T47D (cell line): ENCODE results near the gene SPATA9.
"Not testable (repeated sequence)": the region's sequence is repeated elsewhere in the genome, so short reads cannot be mapped to it uniquely, and the experiment has no call there.

Experiments
- DNase-seq, 2 experiments: peaks; one replicate each; pipeline versions ENCODE4 v3.0.0 to v3.0.0-alpha.2; 2011 to 2012; ENCODE audit warnings: low read depth in 1 of 2, low spot score in 1 of 2
- JUND ChIP-seq: IDR thresholded peaks from 2 replicates; pipeline ENCODE4 v1.6.1; 2012; ENCODE audit warnings: low read depth
- in situ Hi-C: cut with HindIII; loops from 2 replicates; pipeline ENCODE4 v1.10.0; 2016; ENCODE audit warnings: low sequenced_read_pairs, low pct_unique_long_range_greater_than_20kb

SPATA9 gene

DNA sequence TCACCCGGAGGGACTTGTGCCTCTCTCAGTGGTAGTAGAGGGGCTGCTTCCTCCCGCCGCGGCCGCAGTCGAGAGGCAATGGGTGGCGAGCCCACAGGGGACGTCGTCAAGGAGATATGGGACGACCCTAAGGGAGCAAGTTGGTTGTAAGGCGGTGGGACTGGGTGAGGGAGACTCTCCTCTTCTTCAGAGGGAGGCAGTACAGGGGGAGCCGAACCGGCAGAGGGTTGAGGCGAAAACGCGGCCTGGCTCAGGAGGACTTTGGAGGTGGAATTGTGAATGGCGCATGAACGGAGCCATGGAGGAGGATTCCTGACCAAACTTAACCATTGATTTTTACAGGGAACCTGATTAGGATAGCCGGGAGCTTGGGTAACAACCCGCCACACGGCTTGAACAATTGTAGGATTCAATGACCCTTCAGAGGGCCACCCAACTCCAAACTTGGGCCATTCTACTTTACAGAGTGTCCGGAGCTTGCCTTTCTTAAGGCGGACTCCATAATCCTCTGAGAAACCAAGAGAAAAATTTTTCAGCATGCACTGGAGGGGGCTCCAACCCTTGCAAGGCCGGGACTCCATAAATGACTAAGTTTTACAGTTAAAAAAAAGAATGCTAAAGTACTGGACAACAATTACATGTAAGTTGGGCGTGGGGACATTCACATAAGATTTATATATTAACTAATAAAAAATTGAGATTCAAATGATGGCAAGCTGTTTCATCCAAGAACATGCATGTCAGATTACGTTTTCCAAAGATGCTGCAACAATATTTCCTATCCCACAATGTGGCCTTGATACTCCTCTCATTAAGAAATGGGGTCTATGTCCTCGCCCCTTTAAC, 28.9 kb upstream of the SPATA9 start:
- in situ Hi-C loops = no loop called here
- no peak for TF ChIP-seq JUND
- DNase-seq = no peak

DNA sequence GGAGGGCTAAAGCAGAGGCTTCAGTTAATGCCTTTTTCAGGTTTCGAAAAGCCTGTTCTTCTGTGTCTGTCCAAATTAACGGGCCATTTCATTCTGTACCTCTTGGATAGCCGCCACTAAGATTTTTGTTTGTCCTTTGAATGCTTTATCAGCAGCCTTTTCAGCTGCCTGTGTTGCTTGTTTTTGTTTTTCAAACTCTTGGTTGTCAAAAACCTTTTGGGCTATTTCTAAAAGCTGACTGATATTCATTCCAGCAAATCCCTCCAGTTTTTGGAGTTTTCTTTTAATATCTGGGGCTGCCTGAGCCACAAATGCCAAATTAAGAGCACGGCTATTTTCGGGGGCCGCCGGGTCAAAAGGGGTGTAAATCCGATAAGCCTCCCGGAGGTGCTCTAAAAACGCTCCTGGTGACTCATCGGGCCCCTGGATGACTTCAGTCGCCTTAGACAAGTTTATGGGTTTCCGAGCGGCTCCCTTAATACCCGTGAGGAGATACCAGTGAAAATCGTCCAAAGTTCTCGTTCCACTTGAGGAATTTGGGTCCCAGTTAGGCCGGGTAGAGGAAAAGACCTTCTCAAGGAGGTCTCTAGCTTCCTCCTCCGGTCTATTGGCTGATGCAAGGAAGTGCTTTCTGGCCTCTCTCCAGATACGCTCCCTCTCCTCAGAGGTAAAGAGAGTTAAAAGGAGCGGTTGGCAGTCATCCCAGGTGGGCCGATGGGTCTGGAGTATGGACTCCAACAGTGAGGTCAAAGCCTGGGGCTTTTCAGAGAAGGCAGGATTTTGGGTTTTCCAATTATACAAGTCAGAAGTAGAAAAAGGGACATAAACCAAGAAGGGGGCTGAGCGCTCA, 28.1 kb upstream of the SPATA9 start:
- DNase-seq, in situ Hi-C loops: not testable (repeated sequence)

DNA sequence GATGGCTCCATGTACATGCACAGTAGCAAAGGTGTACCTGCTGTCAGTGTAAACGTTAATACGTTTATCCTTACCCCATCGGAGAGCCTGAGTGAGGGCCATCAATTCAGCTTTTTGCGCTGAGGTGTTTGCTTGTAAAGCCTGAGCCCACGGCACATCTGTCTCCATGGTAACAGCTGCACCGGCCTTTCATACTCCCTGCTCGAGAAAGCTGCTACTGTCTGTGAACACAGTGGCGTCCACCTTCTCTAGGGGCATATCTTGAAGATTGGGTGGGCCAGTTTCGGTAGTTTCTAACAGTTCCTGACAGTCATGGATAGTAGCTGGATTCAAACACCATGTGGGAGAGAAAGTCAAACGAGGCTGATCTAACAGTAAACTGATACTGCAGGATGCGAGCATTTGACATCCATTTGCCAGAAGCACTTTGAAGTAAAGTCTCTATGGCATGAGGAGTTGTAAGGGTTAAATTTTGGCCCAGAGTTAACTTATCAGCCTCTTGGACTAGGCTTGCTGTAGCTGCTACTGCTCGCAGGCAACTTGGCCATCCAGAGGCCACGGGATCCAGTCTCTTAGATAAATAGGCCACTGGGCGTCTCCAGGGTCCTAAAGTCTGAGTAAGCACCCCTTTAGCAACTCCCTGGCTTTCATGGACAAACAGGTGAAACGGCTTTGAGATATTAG, 27.3 kb upstream of the SPATA9 start:
- no peak for TF ChIP-seq JUND
- DNase-seq = no peak
- in situ Hi-C loops = no loop called here

DNA sequence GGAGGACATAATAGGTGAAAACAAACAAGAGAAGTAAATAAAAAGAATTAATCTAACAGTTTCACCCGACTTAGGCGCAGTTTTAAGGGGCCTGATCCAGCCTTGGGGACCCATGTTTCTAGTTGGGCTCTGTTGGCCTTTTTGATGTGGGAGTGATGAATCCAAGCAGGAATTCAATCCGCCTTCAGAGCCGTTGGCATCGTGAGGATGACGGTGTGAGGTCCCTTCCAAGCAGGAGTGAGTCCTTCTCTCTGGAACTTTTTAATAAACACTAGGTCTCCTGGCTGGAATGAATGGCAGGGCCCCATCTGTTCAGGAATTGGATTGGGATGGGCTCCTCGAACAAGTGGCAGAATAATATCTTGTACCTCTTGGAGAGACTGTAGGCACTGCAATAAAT, 26.1 kb upstream of the SPATA9 start:
- TF ChIP-seq JUND = no peak
- in situ Hi-C loops = no loop called here
- DNase-seq = no peak

DNA sequence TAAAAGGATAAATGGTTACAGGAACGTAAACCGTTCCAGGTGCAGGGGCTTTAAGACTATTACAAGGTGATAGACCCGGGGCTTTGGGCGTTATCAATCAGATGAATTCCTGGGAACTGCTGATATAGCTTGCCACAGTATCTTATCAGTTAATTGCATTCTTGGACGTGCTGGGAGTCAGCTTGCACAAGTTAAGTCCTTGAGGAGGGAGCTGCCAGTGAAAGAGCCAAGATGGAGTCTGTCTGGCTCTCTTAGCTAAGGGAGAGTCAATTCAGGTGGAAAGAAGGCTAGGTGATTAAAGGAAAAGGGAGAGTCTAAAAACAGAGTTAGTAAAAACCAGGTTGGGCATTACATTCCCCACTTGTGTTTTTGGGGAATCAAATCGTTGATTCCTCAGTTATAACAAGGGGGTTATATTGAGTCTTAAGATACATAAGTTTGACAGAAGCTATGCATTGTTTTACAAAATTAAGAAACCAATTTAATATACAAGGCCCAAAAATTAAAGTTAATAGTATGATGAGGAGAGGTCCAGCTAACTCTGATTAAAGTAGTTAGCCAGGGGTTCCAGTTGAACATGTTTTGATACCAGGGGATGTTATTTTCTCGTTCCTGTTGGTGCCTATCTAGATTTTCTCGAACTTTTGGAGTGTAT, 24.9 kb upstream of the SPATA9 start:
- DNase-seq, in situ Hi-C loops: not testable (repeated sequence)

DNA sequence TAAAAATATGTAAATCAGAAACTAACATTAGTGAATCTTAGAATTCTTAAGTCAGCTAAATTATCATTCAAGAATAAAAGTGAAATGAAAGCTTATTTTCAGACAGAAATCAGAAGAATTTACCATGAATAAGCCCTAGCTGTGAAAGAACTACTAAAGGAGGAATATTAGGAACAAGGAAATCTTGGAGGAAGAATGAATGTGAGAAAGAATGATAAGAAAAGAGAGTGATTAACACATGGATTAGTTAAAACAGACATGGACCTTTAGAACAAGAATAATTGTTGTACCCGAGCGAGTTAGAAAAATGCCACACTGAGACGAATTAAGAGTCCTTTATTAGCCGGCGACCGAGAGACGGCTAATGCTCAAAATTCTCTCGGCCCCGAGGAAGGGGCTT, 24.3 kb upstream of the SPATA9 start:
- in situ Hi-C loops = no loop called here
- TF ChIP-seq JUND = no peak
- no peak for DNase-seq

DNA sequence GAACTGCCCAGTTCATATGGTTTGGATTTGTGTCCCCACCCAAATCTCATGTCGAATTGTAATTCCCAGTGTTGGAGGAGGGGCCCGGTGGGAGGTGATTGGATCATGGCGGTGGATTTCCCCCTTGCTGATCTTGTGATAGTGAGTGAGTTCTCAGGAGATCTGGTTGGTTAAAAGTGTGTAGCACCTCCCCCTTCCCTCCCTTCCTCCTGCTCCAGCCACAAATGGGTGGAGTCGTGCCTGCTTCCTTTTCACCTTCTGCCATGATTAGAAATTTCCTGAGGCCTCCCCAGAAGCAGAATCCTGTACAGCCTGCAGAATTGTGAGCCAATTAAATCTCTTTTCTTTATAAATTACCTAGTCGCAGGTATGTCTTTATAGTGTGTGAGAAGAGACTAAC, 23.4 kb upstream of the SPATA9 start:
- DNase-seq, in situ Hi-C loops: not testable (repeated sequence)

DNA sequence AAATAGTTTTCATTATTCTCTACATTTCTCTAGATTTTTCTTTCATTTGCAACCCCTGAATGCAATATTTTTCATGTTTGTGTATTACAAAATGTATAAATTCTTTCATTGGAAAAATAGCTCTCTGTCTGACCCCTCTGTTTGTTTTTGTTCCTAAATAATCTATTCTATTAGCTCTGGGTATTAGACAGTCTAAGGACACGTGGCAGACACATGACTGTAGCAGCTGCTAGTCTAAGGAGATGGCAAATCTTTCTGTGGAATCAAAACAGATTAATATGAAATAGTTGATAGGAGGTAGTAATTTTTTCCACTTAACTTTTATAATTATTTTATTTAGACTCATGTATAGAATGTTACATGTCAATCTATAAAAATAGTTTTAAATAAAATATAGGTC, 21.4 kb upstream of the SPATA9 start:
- no peak for TF ChIP-seq JUND
- in situ Hi-C loops = no loop called here
- DNase-seq = no peak

DNA sequence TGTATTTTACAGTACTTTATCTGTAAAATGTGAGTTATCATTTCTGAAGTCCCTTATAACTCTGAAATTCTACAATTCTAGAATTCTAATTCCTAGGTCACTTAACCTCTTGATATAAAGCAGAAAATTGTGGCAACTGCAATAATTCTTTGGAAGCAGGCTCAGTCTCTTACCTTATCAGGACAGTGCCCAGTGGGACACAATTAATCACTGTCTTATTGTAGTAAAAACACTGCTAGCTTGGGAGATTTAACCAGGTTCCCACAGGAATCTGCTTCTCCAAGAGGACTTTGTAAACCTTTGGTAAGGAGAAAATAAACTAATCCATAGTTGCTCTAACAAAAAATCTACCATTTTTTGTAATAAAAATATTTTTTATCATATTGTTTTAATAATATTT, 18.3 kb upstream of the SPATA9 start:
- no peak for TF ChIP-seq JUND
- in situ Hi-C loops = no loop called here
- DNase-seq = no peak

DNA sequence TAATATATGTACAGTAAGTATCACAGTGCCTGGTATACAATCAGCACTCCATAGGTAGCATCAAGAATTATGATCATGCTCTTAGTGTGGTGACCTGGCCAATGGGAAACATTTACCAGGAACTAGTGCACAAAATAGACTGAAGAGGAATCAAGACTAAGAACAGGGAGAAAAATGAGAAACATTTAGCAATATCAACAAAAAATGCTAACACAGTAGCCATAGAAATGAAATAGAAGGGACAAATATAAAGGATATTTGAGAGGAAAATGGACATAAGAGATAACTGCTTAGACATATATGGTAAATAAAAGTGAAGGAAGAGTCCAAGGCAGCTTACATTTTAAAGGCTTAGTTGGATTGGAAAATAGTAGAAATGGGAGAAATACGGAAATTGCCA, 16.5 kb upstream of the SPATA9 start:
- no peak for TF ChIP-seq JUND
- DNase-seq = no peak
- in situ Hi-C loops = no loop called here

DNA sequence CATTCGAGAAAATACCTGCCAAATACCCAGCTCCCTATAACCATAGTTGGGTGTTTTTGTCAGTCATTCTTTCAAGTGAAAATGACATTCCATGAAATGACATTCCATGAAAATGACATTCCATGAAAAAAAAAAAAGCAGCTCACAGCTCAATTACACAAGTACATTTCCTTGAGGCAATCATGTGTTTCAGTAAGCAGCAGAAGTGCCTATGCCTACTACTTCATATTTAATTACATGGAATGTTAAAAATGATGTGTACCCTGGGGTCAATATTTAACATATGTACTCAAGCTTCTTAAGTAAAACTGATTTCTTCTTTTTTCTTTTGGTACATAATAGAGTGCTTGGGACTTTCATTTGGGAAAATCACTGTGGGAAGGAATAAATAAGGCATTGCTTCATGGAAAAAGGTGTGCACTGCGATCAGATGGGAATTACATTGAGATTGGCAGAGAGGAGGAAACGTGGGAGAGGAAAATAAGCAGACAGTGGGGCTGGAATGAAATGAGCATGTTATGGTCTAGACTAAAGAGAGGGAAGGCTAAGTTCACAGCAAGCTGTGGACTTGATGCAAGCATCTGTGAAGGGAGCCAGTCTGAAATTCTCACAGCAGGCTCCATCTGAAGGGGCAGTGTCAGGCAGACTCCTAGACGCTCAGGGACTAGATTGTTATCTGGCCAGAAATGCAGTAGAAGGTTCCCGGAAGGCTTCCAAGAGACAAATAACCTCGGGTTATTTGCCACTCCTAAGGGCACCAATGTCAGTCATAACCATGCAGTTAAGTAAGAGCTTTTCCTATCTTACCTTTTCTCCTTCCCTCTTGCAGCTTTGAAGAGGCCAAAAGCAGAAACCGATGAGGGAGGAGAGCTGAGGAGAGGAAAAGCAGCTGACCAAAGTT, 15.2 kb upstream of the SPATA9 start:
- in situ Hi-C loops = no loop called here
- peak; percentile 23 to 77 for DNase-seq
- no peak for TF ChIP-seq JUND

DNA sequence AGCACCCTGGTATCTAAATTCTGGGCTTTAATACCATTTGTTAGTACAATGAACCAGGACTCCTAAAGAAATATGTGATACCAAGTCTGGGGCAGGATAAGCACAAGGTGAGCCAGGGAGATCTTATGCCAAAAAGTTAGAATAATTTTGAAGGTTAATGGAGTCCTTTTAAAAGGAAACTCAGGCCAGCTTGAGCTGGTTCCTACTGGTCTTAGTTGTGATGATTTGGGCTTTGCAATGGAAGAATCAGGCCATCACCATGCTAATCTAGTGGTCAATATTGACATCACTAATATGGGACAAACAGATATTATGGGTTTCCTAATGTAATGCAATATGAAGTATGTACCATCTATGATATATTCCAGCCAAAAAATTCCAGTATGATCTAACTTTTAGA, 7.5 kb upstream of the SPATA9 start:
- in situ Hi-C loops = no loop called here
- no peak for DNase-seq
- TF ChIP-seq JUND = no peak
